Nephron (organoid): ENCODE data around the gene PTTG2.
"Not testable (repeated sequence)": the region's sequence is repeated elsewhere in the genome, so short reads cannot be mapped to it uniquely, and the experiment has no call there.

Experiments
- H3K27ac Mint-ChIP-seq, 3 experiments: 2 replicates each; pipeline ENCODE4 v1.8.0; 2020; ENCODE audit warnings: mixed read lengths in 3 of 3, mild to moderate bottlenecking in 2 of 3, moderate library complexity in 1 of 3
- H3K27me3 Mint-ChIP-seq: 2 replicates; pipeline ENCODE4 v1.8.0; 2021; ENCODE audit warnings: low read depth, mild to moderate bottlenecking, moderate library complexity, mixed read lengths
- H3K36me3 Mint-ChIP-seq: 2 replicates; pipeline ENCODE4 v1.8.0; 2020; ENCODE audit warnings: low read depth, mixed read lengths
- H3K4me1 Mint-ChIP-seq: 2 replicates; pipeline ENCODE4 v1.8.0; 2020; ENCODE audit warnings: mixed read lengths
- H3K4me3 Mint-ChIP-seq, 3 experiments: 2 replicates each; pipeline ENCODE4 v1.8.0; 2020; ENCODE audit warnings: mild to moderate bottlenecking in 3 of 3, mixed read lengths in 3 of 3, moderate library complexity in 2 of 3
- H3K9me3 Mint-ChIP-seq: 2 replicates; pipeline ENCODE4 v1.8.0; 2020; ENCODE audit warnings: mixed read lengths
- CTCF ChIP-seq, 3 experiments: fragments of 200-600 bp; sonication (generic); IDR thresholded peaks; one replicate each; pipeline ENCODE4 v1.5.0; 2021; ENCODE audit warnings: antibody characterized with exemption in 3 of 3; ENCODE audit not compliant: unreplicated experiment in 3 of 3

Gene PTTG2

DNA sequence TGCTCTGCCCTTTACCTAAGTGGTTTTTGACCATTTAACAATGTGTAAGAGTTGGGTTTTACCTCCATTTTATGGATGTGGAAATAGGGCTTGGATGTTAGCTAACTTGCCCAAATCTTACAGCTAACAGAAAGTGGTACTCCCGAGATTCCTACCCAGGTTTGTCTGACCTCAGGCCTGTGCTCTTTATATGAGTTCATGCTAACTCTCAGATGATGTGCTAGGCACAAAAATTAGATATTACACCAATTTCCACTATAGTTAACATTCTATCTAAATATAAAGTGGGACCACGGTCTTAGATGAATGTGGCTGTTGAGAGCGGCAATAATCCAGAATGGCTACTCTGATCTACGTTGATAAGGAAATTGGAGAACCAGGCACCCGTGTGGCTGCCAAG is at the start of gene PTTG2:
PTTG2 (plus strand) TSS at position 301 of the 400 bp plus-strand sequence; CDS start at position 338, 37 bp downstream.
- no peaks in the 10 kb centered on the region for H3K9me3 Mint-ChIP-seq
- H3K27ac Mint-ChIP-seq: peak within 1 kb of the TSS; percentile 39 to 75 (median 64)
- no peaks in the 10 kb centered on the region for H3K36me3 Mint-ChIP-seq
- no peaks in the 10 kb centered on the region for H3K27me3 Mint-ChIP-seq
- H3K4me1 Mint-ChIP-seq: peaks cover 45% of the 10 kb centered on the region
- no peak for TF ChIP-seq CTCF (IDR thresholded peaks at IDR 0.05; ENCODE audit: unreplicated experiment in 3 of 3)
- no peak within 1 kb of the TSS for H3K4me3 Mint-ChIP-seq

DNA sequence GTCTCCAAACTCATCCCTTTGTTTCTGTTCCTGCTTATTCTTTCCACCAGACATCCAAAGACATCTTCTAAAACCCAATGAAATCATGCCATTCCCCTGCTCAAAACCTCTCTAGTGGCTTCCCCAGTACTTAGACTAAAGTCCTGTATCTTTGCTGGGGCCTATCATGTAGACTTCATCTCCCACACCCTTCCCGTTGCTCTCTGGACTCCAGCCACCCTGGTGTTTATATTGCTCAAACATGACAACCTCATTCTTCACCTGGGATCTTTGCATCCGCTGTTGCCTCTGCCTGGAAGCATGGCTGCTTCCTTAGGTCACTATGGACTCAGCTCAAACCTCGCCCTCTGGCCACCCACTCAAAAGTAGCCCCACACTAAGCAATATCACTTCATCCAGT is 45.7 kb upstream of the PTTG2 start:
- peaks cover 17% of the 10 kb centered on the region for H3K4me1 Mint-ChIP-seq
- H3K27ac Mint-ChIP-seq: no peak overlapping the region
- H3K36me3 Mint-ChIP-seq: no peaks in the 10 kb centered on the region
- H3K4me3 Mint-ChIP-seq: no peak overlapping the region
- no peaks in the 10 kb centered on the region for H3K27me3 Mint-ChIP-seq
- no peak for TF ChIP-seq CTCF (IDR thresholded peaks at IDR 0.05; ENCODE audit: unreplicated experiment in 3 of 3)
- no peaks in the 10 kb centered on the region for H3K9me3 Mint-ChIP-seq

DNA sequence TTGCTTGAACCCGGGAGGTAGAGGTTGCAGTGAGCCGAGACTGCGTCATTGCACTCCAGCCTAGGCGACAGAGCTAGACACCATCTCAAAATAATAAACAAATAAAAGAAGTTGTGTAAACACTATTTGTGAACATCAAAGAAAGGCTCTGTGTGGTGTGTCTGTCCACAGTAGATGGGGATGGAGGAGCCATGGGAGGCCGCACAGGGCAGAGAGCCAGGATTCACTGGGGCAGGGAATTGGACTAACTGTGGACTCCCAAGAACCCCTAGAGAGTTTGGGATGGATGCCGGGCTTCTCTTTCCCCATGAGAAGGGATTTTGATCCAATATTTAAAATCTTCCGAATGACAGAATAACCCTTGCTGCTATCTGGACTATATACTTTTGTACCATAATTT is 42.8 kb upstream of the PTTG2 start:
- Mint-ChIP-seq H3K4me3 (no peak overlapping the region), H3K27me3 (no peaks in the 10 kb centered on the region), H3K4me1 (peaks cover 10% of the 10 kb centered on the region), H3K9me3 (no peaks in the 10 kb centered on the region), H3K27ac (peak overlapping the region in 2 of 3 experiments; percentile 45 to 72), H3K36me3 (no peaks in the 10 kb centered on the region)
- no peak for TF ChIP-seq CTCF (IDR thresholded peaks at IDR 0.05; ENCODE audit: unreplicated experiment in 3 of 3)

DNA sequence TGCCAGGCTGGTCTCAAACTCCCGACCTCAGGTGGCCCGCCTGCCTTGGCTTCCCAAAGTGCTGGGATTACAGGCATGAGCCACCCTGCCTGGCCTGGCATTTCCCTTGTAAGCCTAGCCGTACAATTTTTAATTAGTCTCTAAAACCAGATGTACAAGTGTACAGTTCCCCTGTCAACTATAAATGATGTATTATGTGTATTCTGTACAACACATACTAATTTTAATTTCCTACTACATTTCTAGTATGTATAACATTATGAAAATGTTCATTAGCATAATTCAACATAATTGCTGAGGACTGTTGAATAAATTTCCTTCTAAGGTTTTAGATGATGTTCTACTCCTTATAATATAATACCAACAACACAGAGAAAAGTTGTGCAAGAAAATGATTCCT is 41.5 kb upstream of the PTTG2 start:
- Mint-ChIP-seq H3K9me3 (no peaks in the 10 kb centered on the region), H3K27me3 (no peaks in the 10 kb centered on the region), H3K36me3 (no peaks in the 10 kb centered on the region), H3K4me1 (peaks cover 10% of the 10 kb centered on the region), H3K4me3 (no peak overlapping the region), H3K27ac (no peak overlapping the region)
- TF ChIP-seq CTCF (IDR thresholded peaks at IDR 0.05; ENCODE audit: unreplicated experiment in 3 of 3): no peak

- Mint-ChIP-seq H3K27ac (peak overlapping the region in 1 of 3 experiments; percentile 28), H3K36me3 (no peaks in the 10 kb centered on the region), H3K4me1 (peaks cover 9% of the 10 kb centered on the region), H3K27me3 (no peaks in the 10 kb centered on the region), H3K9me3 (no peaks in the 10 kb centered on the region), H3K4me3 (no peak overlapping the region)
- TF ChIP-seq CTCF (IDR thresholded peaks at IDR 0.05; ENCODE audit: unreplicated experiment in 3 of 3): no peak
These were observed 37.9 kb upstream of the PTTG2 start for GRCh38 chr4:37922328-37922727.

DNA sequence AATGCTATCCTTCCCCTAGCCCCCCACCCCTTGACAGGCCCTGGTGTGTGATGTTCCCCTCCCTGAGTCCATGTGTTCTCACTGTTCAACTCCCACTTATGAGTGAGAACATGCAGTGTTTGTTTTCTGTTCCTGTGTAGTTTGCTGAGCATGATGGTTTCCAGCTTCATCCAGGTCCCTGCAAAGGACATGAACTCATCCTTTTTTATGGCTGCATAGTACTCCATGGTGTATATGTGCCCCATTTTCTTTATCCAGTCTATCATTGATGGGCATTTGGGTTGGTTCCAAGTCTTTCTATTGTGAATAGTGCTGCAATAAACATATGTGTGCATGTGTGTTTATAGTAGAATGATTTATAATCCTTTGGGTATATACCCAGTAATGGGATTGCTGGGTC is 37.1 kb upstream of the PTTG2 start:
- H3K4me1 Mint-ChIP-seq, H3K9me3 Mint-ChIP-seq, H3K36me3 Mint-ChIP-seq, H3K27me3 Mint-ChIP-seq, H3K4me3 Mint-ChIP-seq: not testable (repeated sequence)
- H3K27ac Mint-ChIP-seq: peak overlapping the region in 1 of 3 experiments; percentile 52
